Measurements from ENCODE around the gene EEPD1.

Gene EEPD1

GRCh38 chr7:36349626-36350025 is 196.6 kb downstream of the EEPD1 start:
- no peak for DNase-seq
